ENCODE data around the gene CCNE1. TPM values are rescaled to one million over a fixed set of nuclear protein-coding genes. Genes with fewer than 3 reads are reported as not detected.

The CCNE1 gene
- under 1 TPM; 0.81 to 0.88 TPM for total RNA-seq
- 1 to 10 TPM in 1 of 2 donors, under 1 TPM in 1; 0.49 to 1.6 TPM for polyA plus RNA-seq
- long read RNA-seq, donor 1, result 0 reads
- long read RNA-seq, donor 2, partial matches to known transcripts, result 0 of 1 reads
- long read RNA-seq, donor 2, other reads (novel, unspliced or antisense), result 0 of 1 reads

- intact Hi-C loops (cut with DNase I), result loop anchor here (5.0 kb wide), 2 partner anchors 36 to 131 kb away; partner anchors contain the start of gene URI1 (in 1 of the 2)
- H3K4me3 ChIP-seq (ENCODE audit: low read length in 2 of 2), result peak within 1 kb of the TSS; percentile 76 to 89
- no peaks in the 10 kb centered on the region for H3K36me3 ChIP-seq (ENCODE audit: control insufficient read depth in 1 of 2, insufficient read depth in 2 of 2, low read length in 1 of 2)
- H3K27me3 ChIP-seq (ENCODE audit: control insufficient read depth in 1 of 2, insufficient read depth in 2 of 2, low read length in 1 of 2), result no peaks in the 10 kb centered on the region
- DNase-seq (peak; percentile 96 to 98), ATAC-seq (ENCODE audit: low FRiP score) (peak; percentile 97)
- no peaks in the 10 kb centered on the region for H3K4me1 ChIP-seq (ENCODE audit: control insufficient read depth in 1 of 2, insufficient read depth in 2 of 2, low read length in 2 of 2)
- no peak within 1 kb of the TSS for H3K27ac ChIP-seq (ENCODE audit: low read depth in 1 of 2, low read length in 2 of 2)
- 2 to 3% methylated on average over 58 to 125 of the region's 125 CpGs for WGBS, 2 donors
- H3K9me3 ChIP-seq (ENCODE audit: control insufficient read depth, low read length), result no peaks in the 10 kb centered on the region
Observed at GRCh38 chr19:29811125-29812079, at the start of gene CCNE1. Gene CCNE1 (plus strand): TSS chr19:29811991. CDS start chr19:29812556, 565 bp downstream.

- intact Hi-C loops (cut with DNase I), result no loop called here
- Histone ChIP-seq H3K27me3 (ENCODE audit: control insufficient read depth in 1 of 2, insufficient read depth in 2 of 2, low read length in 1 of 2) (no peaks in the 10 kb centered on the region), H3K36me3 (ENCODE audit: control insufficient read depth in 1 of 2, insufficient read depth in 2 of 2, low read length in 1 of 2) (no peaks in the 10 kb centered on the region), H3K27ac (ENCODE audit: low read depth in 1 of 2, low read length in 2 of 2) (no peak overlapping the region), H3K4me1 (ENCODE audit: control insufficient read depth in 1 of 2, insufficient read depth in 2 of 2, low read length in 2 of 2) (no peaks in the 10 kb centered on the region), H3K4me3 (ENCODE audit: low read length in 2 of 2) (no peak overlapping the region), H3K9me3 (ENCODE audit: control insufficient read depth, low read length) (no peaks in the 10 kb centered on the region)
- WGBS, 2 donors, result 19 to 45% methylated on average over 4 of the region's 4 CpGs
- no peak for ATAC-seq (ENCODE audit: low FRiP score)
- no peak for DNase-seq
Observed at GRCh38 chr19:29763196-29763595, 48.6 kb upstream of the CCNE1 start.

GRCh38 chr19:29764361-29764760 lies 47.4 kb upstream of the CCNE1 start:
- no peaks in the 10 kb centered on the region for H3K27me3 ChIP-seq (ENCODE audit: control insufficient read depth in 1 of 2, insufficient read depth in 2 of 2, low read length in 1 of 2)
- intact Hi-C loops (cut with DNase I), result no loop called here
- no peaks in the 10 kb centered on the region for H3K36me3 ChIP-seq (ENCODE audit: control insufficient read depth in 1 of 2, insufficient read depth in 2 of 2, low read length in 1 of 2)
- DNase-seq, result no peak
- ATAC-seq (ENCODE audit: low FRiP score), result no peak
- H3K9me3 ChIP-seq (ENCODE audit: control insufficient read depth, low read length), result no peaks in the 10 kb centered on the region
- no peak overlapping the region for H3K27ac ChIP-seq (ENCODE audit: low read depth in 1 of 2, low read length in 2 of 2)
- H3K4me3 ChIP-seq (ENCODE audit: low read length in 2 of 2), result no peak overlapping the region
- 76% methylated on average over 8 of the region's 8 CpGs for WGBS, 2 donors
- no peaks in the 10 kb centered on the region for H3K4me1 ChIP-seq (ENCODE audit: control insufficient read depth in 1 of 2, insufficient read depth in 2 of 2, low read length in 2 of 2)

DNA sequence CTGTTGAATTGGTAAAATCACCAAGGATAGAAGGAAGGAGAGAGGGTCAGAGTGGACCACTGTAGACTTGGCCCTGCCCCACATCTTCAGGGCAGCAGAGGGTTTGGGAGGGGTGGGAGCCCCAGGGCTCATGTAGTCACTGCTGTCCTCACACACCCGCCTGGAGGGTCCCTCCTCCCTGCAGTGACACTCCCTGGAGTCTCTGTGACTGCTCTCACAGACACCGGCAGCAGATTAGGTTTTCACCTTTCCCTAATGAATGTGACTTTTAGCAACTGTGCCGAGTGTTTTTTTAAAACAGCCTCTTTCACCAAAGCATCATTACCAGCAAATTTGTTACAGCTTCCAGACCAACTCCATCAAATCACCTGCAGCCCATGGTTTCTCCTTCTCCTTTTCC lies 45.7 kb upstream of the CCNE1 start:
- H3K36me3 ChIP-seq (ENCODE audit: control insufficient read depth in 1 of 2, insufficient read depth in 2 of 2, low read length in 1 of 2), result no peaks in the 10 kb centered on the region
- H3K27me3 ChIP-seq (ENCODE audit: control insufficient read depth in 1 of 2, insufficient read depth in 2 of 2, low read length in 1 of 2), result no peaks in the 10 kb centered on the region
- no peaks in the 10 kb centered on the region for H3K9me3 ChIP-seq (ENCODE audit: control insufficient read depth, low read length)
- ATAC-seq (ENCODE audit: low FRiP score), result no peak
- H3K4me3 ChIP-seq (ENCODE audit: low read length in 2 of 2), result no peak overlapping the region
- no peak overlapping the region for H3K27ac ChIP-seq (ENCODE audit: low read depth in 1 of 2, low read length in 2 of 2)
- intact Hi-C loops (cut with DNase I), result no loop called here
- no peaks in the 10 kb centered on the region for H3K4me1 ChIP-seq (ENCODE audit: control insufficient read depth in 1 of 2, insufficient read depth in 2 of 2, low read length in 2 of 2)
- no peak for DNase-seq
- WGBS, 2 donors, result 49 to 59% methylated on average over 3 of the region's 3 CpGs

DNA sequence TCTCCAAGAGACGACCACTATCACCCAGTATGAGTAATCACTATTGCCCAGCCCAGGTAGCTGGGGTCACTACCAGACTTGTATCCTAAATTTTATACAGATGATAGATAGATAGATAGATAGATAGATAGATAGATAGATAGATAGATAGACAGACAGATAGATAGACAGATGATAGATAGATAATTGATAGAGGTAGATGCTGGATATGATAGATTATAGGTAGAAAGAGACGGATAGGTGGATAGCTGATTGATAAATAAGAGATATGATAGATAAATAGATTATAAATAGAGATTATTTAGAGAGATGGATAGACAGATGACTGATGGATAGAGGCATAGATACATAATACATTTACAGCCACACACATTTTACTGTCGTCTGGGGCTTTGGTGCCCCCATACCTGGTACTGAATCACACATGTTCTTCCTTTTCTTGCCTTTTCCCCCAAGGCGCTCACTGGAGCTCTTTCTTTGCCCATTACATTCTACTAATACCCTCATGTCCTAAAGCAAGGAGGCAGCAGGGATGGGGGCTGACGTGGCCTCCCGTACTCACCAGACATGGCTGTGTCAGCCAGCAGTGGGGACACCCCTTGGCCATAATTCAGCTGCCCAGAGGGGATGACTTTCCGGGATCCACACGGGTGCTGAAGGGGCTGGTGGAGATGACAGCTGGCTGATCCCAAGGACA lies 44.6 kb upstream of the CCNE1 start:
- Histone ChIP-seq H3K4me1 (ENCODE audit: control insufficient read depth in 1 of 2, insufficient read depth in 2 of 2, low read length in 2 of 2) (no peaks in the 10 kb centered on the region), H3K36me3 (ENCODE audit: control insufficient read depth in 1 of 2, insufficient read depth in 2 of 2, low read length in 1 of 2) (no peaks in the 10 kb centered on the region), H3K9me3 (ENCODE audit: control insufficient read depth, low read length) (no peaks in the 10 kb centered on the region), H3K27me3 (ENCODE audit: control insufficient read depth in 1 of 2, insufficient read depth in 2 of 2, low read length in 1 of 2) (no peaks in the 10 kb centered on the region), H3K4me3 (ENCODE audit: low read length in 2 of 2) (no peak overlapping the region), H3K27ac (ENCODE audit: low read depth in 1 of 2, low read length in 2 of 2) (no peak overlapping the region)
- intact Hi-C loops (cut with DNase I), result no loop called here
- ATAC-seq (ENCODE audit: low FRiP score), result no peak
- WGBS, 2 donors, result 75 to 76% methylated on average over 8 of the region's 8 CpGs
- no peak for DNase-seq

- H3K4me3 ChIP-seq (ENCODE audit: low read length in 2 of 2), result no peak overlapping the region
- DNase-seq (no peak), ATAC-seq (ENCODE audit: low FRiP score) (no peak)
- intact Hi-C loops (cut with DNase I), result no loop called here
- 86 to 87% methylated on average over 10 of the region's 10 CpGs for WGBS, 2 donors
- H3K36me3 ChIP-seq (ENCODE audit: control insufficient read depth in 1 of 2, insufficient read depth in 2 of 2, low read length in 1 of 2), result no peaks in the 10 kb centered on the region
- no peaks in the 10 kb centered on the region for H3K9me3 ChIP-seq (ENCODE audit: control insufficient read depth, low read length)
- H3K4me1 ChIP-seq (ENCODE audit: control insufficient read depth in 1 of 2, insufficient read depth in 2 of 2, low read length in 2 of 2), result no peaks in the 10 kb centered on the region
- H3K27ac ChIP-seq (ENCODE audit: low read depth in 1 of 2, low read length in 2 of 2), result no peak overlapping the region
- no peaks in the 10 kb centered on the region for H3K27me3 ChIP-seq (ENCODE audit: control insufficient read depth in 1 of 2, insufficient read depth in 2 of 2, low read length in 1 of 2)
Observed at GRCh38 chr19:29768166-29768565, 43.6 kb upstream of the CCNE1 start.

GRCh38 chr19:29769997-29770396 lies 41.8 kb upstream of the CCNE1 start:
- H3K9me3 ChIP-seq (ENCODE audit: control insufficient read depth, low read length), result no peaks in the 10 kb centered on the region
- no peaks in the 10 kb centered on the region for H3K27me3 ChIP-seq (ENCODE audit: control insufficient read depth in 1 of 2, insufficient read depth in 2 of 2, low read length in 1 of 2)
- intact Hi-C loops (cut with DNase I), result loop anchor here (5.0 kb wide), 1 partner anchor 102 kb away; no protein-coding TSS in a partner anchor
- H3K27ac ChIP-seq (ENCODE audit: low read depth in 1 of 2, low read length in 2 of 2), result no peak overlapping the region
- 87 to 93% methylated on average over 8 of the region's 8 CpGs for WGBS, 2 donors
- DNase-seq (no peak), ATAC-seq (ENCODE audit: low FRiP score) (no peak)
- no peak overlapping the region for H3K4me3 ChIP-seq (ENCODE audit: low read length in 2 of 2)
- no peaks in the 10 kb centered on the region for H3K36me3 ChIP-seq (ENCODE audit: control insufficient read depth in 1 of 2, insufficient read depth in 2 of 2, low read length in 1 of 2)
- no peaks in the 10 kb centered on the region for H3K4me1 ChIP-seq (ENCODE audit: control insufficient read depth in 1 of 2, insufficient read depth in 2 of 2, low read length in 2 of 2)

GRCh38 chr19:29770648-29771047 lies 41.1 kb upstream of the CCNE1 start:
- intact Hi-C loops (cut with DNase I), result loop anchor here (5.0 kb wide), 1 partner anchor 102 kb away; no protein-coding TSS in a partner anchor

More at GRCh38 chr19:29770648-29771047, 41.1 kb upstream of the CCNE1 start:
- DNase-seq, result no peak
- Histone ChIP-seq H3K9me3 (ENCODE audit: control insufficient read depth, low read length) (no peaks in the 10 kb centered on the region), H3K27ac (ENCODE audit: low read depth in 1 of 2, low read length in 2 of 2) (no peak overlapping the region), H3K4me3 (ENCODE audit: low read length in 2 of 2) (no peak overlapping the region), H3K27me3 (ENCODE audit: control insufficient read depth in 1 of 2, insufficient read depth in 2 of 2, low read length in 1 of 2) (no peaks in the 10 kb centered on the region), H3K4me1 (ENCODE audit: control insufficient read depth in 1 of 2, insufficient read depth in 2 of 2, low read length in 2 of 2) (no peaks in the 10 kb centered on the region), H3K36me3 (ENCODE audit: control insufficient read depth in 1 of 2, insufficient read depth in 2 of 2, low read length in 1 of 2) (no peaks in the 10 kb centered on the region)
- 84 to 85% methylated on average over 7 of the region's 7 CpGs for WGBS, 2 donors
- ATAC-seq (ENCODE audit: low FRiP score), result no peak
